Measurements from ENCODE around the gene IRF4. TPM values are rescaled to one million over a fixed set of nuclear protein-coding genes. Genes with fewer than 3 reads are reported as not detected.

Gene IRF4
- total RNA-seq, 4 donors from 2014 or later: 6.6 to 21.2 (median 8.8) TPM

DNA sequence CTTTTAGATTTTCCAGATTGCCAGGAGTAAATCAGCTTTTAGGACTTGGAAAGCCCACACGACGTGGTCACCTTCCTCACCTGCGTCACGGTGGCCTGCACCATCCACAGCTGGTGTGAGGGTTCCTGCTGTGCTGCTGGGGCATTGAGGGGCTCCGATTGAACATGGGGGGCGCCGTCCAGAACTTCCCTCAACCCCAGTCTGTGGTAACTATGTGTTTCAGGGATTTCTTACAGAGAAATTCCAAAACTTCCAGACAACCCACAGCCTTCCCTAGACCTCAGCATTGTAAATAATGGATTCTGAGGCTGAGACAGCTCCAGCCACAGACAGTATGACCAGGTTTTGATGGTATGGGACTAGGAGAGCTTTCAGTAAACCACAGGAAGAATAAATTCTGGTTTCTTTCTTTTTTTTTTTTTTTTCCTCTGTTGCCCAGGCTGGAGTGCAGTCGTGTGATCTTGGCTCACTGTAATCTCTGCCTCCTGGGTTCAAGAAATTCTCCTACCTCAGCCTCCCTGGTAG is 46.7 kb upstream of the IRF4 start:
- no peak for TF ChIP-seq POLR2A (IDR thresholded peaks at IDR 0.05)
- TF ChIP-seq, protein P1, sequence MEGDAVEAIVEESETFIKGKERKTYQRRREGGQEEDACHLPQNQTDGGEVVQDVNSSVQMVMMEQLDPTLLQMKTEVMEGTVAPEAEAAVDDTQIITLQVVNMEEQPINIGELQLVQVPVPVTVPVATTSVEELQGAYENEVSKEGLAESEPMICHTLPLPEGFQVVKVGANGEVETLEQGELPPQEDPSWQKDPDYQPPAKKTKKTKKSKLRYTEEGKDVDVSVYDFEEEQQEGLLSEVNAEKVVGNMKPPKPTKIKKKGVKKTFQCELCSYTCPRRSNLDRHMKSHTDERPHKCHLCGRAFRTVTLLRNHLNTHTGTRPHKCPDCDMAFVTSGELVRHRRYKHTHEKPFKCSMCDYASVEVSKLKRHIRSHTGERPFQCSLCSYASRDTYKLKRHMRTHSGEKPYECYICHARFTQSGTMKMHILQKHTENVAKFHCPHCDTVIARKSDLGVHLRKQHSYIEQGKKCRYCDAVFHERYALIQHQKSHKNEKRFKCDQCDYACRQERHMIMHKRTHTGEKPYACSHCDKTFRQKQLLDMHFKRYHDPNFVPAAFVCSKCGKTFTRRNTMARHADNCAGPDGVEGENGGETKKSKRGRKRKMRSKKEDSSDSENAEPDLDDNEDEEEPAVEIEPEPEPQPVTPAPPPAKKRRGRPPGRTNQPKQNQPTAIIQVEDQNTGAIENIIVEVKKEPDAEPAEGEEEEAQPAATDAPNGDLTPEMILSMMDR (IDR thresholded peaks at IDR 0.05): no peak
- intact Hi-C loops (cut with DNase I; ENCODE audit: low total_unique reads): no loop called here
- DNase-seq (ENCODE audit: low spot score in 2 of 2): no peak
- WGBS, 2 donors: 75 to 80% methylated on average over 8 of the region's 8 CpGs
- no peak overlapping the region for H3K4me3 ChIP-seq (ENCODE audit: low read depth, poor library complexity, severe bottlenecking)

DNA sequence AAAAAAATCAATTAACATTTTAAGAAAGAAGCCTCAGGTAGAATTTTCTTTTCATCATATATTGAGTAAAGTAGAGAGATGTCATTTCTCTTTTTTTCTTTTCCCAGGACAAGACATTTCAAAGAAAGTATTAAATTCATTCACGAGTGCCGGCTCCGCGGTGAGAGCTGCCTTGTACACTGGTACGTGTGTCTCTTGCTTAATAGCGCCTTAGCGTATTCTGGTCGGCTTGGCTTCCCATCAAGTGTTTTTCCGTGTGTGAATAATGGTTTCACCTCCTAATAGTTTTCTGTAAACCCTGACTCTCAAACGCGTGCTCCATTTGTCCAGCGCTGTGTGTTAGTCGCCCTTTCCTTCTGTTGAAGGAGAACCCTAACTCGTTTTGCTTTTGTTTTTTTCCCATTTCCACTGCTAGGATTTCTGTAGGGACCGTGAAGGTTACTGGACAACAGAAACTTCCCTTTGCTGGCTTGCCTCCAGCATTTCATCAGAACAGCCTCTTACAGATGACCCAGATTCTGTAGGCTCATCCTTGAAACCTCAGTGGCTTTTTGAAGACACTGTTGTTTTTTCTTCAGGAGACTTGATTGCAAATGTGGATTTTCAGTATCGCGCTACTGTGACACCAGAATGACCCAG is 45.7 kb upstream of the IRF4 start:
- DNase-seq (ENCODE audit: low spot score in 2 of 2): no peak
- TF ChIP-seq, protein P1 (IDR thresholded peaks at IDR 0.05): no peak
- no peak for TF ChIP-seq POLR2A (IDR thresholded peaks at IDR 0.05)
- H3K4me3 ChIP-seq (ENCODE audit: low read depth, poor library complexity, severe bottlenecking): no peak overlapping the region
- WGBS, 2 donors: 89 to 91% methylated on average over 17 of the region's 17 CpGs
- intact Hi-C loops (cut with DNase I; ENCODE audit: low total_unique reads): no loop called here

DNA sequence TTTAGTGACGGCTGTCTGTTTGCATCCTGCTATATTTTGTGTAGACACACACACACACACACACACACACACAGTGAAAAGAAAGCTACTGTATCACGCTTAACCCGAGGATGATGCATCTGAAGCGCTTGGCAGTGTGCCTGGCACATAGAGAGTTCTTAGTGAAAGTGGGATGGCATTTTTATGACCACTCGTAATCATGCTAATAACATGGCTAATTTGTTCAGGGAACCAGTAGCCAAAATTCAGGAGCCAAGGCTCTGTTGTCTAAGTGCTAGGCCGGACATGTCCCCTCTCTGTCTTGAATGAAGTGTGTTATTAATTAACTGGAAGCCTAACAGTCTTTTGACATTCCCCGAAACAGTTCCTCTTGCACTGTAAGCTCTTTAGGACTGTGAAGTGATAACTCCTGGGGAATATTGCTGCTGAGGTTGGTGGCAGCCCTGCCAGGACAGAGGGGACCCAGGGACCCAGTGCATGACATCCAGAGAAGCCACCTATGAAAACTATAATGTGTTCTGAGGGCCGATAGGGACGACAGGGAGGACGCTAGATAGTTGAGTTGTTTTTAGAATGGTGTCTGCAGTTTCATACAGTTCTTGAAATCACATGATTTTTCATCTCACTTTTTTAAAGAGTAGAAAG is 45.0 kb upstream of the IRF4 start:
- DNase-seq (ENCODE audit: low spot score in 2 of 2): no peak
- WGBS, 2 donors: 81 to 82% methylated on average over 10 of the region's 10 CpGs

DNA sequence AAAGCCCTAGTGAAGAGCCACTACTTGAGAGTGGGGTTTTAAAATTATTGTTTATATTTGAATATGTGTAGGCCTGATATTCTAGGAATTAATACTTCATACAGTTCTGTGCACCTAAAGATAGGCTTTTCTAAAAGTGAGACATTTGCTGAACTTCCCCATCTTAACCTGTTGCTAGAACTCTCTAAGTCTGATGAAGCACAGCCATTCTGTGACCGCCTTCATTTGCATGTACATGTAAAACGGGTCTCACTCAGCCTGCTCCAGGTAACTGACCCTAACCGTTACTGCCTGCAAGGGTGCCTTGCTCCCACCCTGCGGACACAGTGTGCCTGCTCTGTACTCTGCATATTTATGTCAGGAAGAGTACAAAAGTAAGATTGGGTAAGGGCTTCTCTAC is 44.3 kb upstream of the IRF4 start:
- DNase-seq (ENCODE audit: low spot score in 2 of 2): no peak
- TF ChIP-seq, protein P1 (IDR thresholded peaks at IDR 0.05): no peak
- TF ChIP-seq POLR2A (IDR thresholded peaks at IDR 0.05): no peak
- WGBS, 2 donors: 89 to 93% methylated on average over 4 of the region's 4 CpGs
- intact Hi-C loops (cut with DNase I; ENCODE audit: low total_unique reads): no loop called here
- H3K4me3 ChIP-seq (ENCODE audit: low read depth, poor library complexity, severe bottlenecking): no peak overlapping the region

More for the DNA sequence above, 45.0 kb upstream of the IRF4 start:
- TF ChIP-seq, protein P1 (IDR thresholded peaks at IDR 0.05): no peak
- TF ChIP-seq POLR2A (IDR thresholded peaks at IDR 0.05): no peak
- no peak overlapping the region for H3K4me3 ChIP-seq (ENCODE audit: low read depth, poor library complexity, severe bottlenecking)
- intact Hi-C loops (cut with DNase I; ENCODE audit: low total_unique reads): no loop called here

DNA sequence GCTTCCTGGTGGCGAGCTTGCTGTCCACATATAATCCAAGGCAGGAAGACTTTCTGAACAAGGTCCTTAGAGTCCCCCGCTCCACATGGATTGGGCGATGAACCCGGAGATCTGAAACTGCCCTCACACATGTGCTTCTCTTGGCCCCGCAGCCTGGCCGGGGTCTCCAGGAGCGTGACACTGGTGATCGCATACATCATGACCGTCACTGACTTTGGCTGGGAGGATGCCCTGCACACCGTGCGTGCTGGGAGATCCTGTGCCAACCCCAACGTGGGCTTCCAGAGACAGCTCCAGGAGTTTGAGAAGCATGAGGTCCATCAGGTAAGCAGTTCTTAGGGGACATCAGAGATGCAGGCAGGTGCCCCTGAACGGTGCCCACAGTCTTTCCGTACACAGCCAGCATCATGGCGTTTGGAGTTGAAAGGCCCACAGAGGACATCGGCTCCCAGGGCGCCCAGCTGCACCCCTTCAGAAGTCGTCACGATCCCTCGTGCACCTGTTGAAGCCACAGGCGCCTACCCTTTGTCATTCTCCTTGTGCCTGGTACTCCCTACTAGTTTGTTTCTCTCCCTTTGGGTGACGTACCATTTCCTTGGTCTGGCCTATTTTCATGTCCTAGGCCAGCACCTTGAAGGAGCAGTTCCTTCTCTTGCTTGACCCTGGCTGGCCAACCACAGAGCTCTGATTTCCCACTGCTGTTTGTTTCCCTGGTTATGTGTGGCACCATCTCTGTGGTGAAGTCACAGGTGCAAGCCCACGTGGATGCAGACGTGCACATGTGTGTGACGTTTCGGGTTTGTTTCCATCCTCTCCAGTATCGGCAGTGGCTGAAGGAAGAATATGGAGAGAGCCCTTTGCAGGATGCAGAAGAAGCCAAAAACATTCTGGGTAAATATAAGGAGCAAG is 43.3 kb upstream of the IRF4 start:
- intact Hi-C loops (cut with DNase I; ENCODE audit: low total_unique reads): no loop called here
- 91 to 94% methylated on average over 27 of the region's 27 CpGs for WGBS, 2 donors
- DNase-seq (ENCODE audit: low spot score in 2 of 2): no peak
- TF ChIP-seq, protein P1 (IDR thresholded peaks at IDR 0.05): no peak
- TF ChIP-seq POLR2A (IDR thresholded peaks at IDR 0.05): no peak
- no peak overlapping the region for H3K4me3 ChIP-seq (ENCODE audit: low read depth, poor library complexity, severe bottlenecking)
